Endodermal cell (in vitro differentiated cells): Measurements from ENCODE around the gene BICDL1. TPM values are rescaled to one million over a fixed set of nuclear protein-coding genes. Genes with fewer than 3 reads are reported as not detected.

Experiments used
- DNase-seq: peaks from one replicate; pipeline ENCODE4 v3.0.0-alpha.2; 2017
- H3K27ac ChIP-seq: 2 replicates; pipeline ENCODE4 v1.5.1; 2013; ENCODE audit warnings: mild to moderate bottlenecking, low read depth, low read length, moderate library complexity
- H3K27me3 ChIP-seq: 2 replicates; pipeline ENCODE4 v1.6.1; 2013; ENCODE audit warnings: mild to moderate bottlenecking, low read length, moderate library complexity; ENCODE audit not compliant: insufficient read depth, control insufficient read depth, poor library complexity, severe bottlenecking
- H3K36me3 ChIP-seq: 2 replicates; pipeline ENCODE4 v1.7.0; 2013; ENCODE audit warnings: mild to moderate bottlenecking, low read length, moderate library complexity; ENCODE audit not compliant: control insufficient read depth, insufficient read depth
- H3K4me1 ChIP-seq: one replicate; pipeline ENCODE4 v1.7.0; 2013; ENCODE audit warnings: low read length; ENCODE audit not compliant: control insufficient read depth, insufficient read depth
- H3K4me3 ChIP-seq: 2 replicates; pipeline ENCODE4 v1.5.1; 2013; ENCODE audit warnings: mild to moderate bottlenecking, low read length, moderate library complexity
- H3K9ac ChIP-seq: 2 replicates; pipeline ENCODE4 v1.6.1; 2013; ENCODE audit warnings: mild to moderate bottlenecking, low read length, moderate library complexity; ENCODE audit not compliant: poor library complexity, severe bottlenecking; ENCODE audit errors: extremely low read depth
- H3K9me3 ChIP-seq: 2 replicates; pipeline ENCODE4 v1.6.1; 2013; ENCODE audit warnings: mild to moderate bottlenecking, low read length, moderate library complexity; ENCODE audit not compliant: control insufficient read depth
- H3K27ac Mint-ChIP-seq: 2 replicates; pipeline ENCODE4 v1.8.0; 2020; ENCODE audit warnings: mixed read lengths
- H3K27me3 Mint-ChIP-seq: 2 replicates; pipeline ENCODE4 v1.8.0; 2021; ENCODE audit warnings: mild to moderate bottlenecking, mixed read lengths; ENCODE audit not compliant: insufficient read depth
- H3K36me3 Mint-ChIP-seq: 2 replicates; pipeline ENCODE4 v1.8.0; 2020; ENCODE audit warnings: low read depth, mixed read lengths
- H3K4me1 Mint-ChIP-seq: 2 replicates; pipeline ENCODE4 v1.8.0; 2020; ENCODE audit warnings: mixed read lengths
- H3K4me3 Mint-ChIP-seq: 2 replicates; pipeline ENCODE4 v1.8.0; 2020; ENCODE audit warnings: mild to moderate bottlenecking, moderate library complexity, mixed read lengths
- H3K9me3 Mint-ChIP-seq: 2 replicates; pipeline ENCODE4 v1.8.0; 2020; ENCODE audit warnings: mild to moderate bottlenecking, mixed read lengths
- CTCF ChIP-seq: fragments of 200-600 bp; sonication (generic); conservative IDR thresholded peaks from 2 replicates; pipeline ENCODE4 v1.5.0; 2021; ENCODE audit warnings: antibody characterized with exemption, mild to moderate bottlenecking
- WGBS, 2 experiments: methylation state at CpG; one replicate each; pipeline versions ENCODE4 v1.1.5 to v1.1.7; 2013; ENCODE audit warnings: missing lambda C conversion rate in 2 of 2, mixed read lengths in 1 of 2; ENCODE audit not compliant: insufficient coverage in 1 of 2, insufficient read length in 1 of 2; 5-methylcytosine and 5-hydroxymethylcytosine counted together
- total RNA-seq, 2 donors: library from RNA; stranded (reverse); fragmentation: NEBNext Ultra II Directional in 1 of 2; extraction: Animal tissue kit (Norgen Biotek cat#: 25700) in 1 of 2; gene quantifications; 2 replicates in 1 of 2; 3 replicates in 1 of 2; pipeline ENCODE4 v1.2.1, GENCODE V29; 2021

BICDL1 gene
- total RNA-seq, 2 donors from 2014 or later: 14.5 to 22.3 TPM

GRCh38 chr12:119998471-119999245 lies 9.6 kb downstream of the BICDL1 start:
- no peak overlapping the region for H3K4me3 ChIP-seq
- no peak for DNase-seq
- H3K9ac ChIP-seq: no peak overlapping the region
- no peaks in the 10 kb centered on the region for H3K4me1 ChIP-seq
- no peak overlapping the region for H3K27ac ChIP-seq
- H3K36me3 ChIP-seq: peaks cover 15% of the 10 kb centered on the region
- Mint-ChIP-seq H3K9me3 (no peaks in the 10 kb centered on the region), H3K27ac (no peak overlapping the region), H3K4me1 (no peaks in the 10 kb centered on the region), H3K4me3 (no peak overlapping the region), H3K36me3 (peaks cover 23% of the 10 kb centered on the region), H3K27me3 (no peaks in the 10 kb centered on the region)
- TF ChIP-seq CTCF: no peak
- H3K9me3 ChIP-seq: no peaks in the 10 kb centered on the region
- 92 to 94% methylated on average over 9 to 13 of the region's 13 CpGs for WGBS, 2 experiments
- H3K27me3 ChIP-seq: no peaks in the 10 kb centered on the region

GRCh38 chr12:120000556-120000955 lies 11.5 kb downstream of the BICDL1 start:
- no peaks in the 10 kb centered on the region for H3K27me3 Mint-ChIP-seq
- H3K4me3 Mint-ChIP-seq: no peak overlapping the region
- H3K9me3 Mint-ChIP-seq: no peaks in the 10 kb centered on the region
- WGBS, 2 experiments: 91 to 94% methylated on average over 3 of the region's 3 CpGs
- Histone ChIP-seq H3K4me1 (no peaks in the 10 kb centered on the region), H3K4me3 (no peak overlapping the region), H3K27ac (no peak overlapping the region), H3K27me3 (no peaks in the 10 kb centered on the region), H3K9me3 (no peaks in the 10 kb centered on the region), H3K9ac (no peak overlapping the region), H3K36me3 (peaks cover 15% of the 10 kb centered on the region)
- DNase-seq: no peak
- TF ChIP-seq CTCF: no peak
- H3K4me1 Mint-ChIP-seq: no peaks in the 10 kb centered on the region
- no peak overlapping the region for H3K27ac Mint-ChIP-seq
- H3K36me3 Mint-ChIP-seq: peaks cover 23% of the 10 kb centered on the region

- Histone ChIP-seq H3K36me3 (no peaks in the 10 kb centered on the region), H3K27me3 (no peaks in the 10 kb centered on the region), H3K4me1 (peaks cover 4% of the 10 kb centered on the region), H3K27ac (no peak overlapping the region), H3K9ac (no peak overlapping the region), H3K9me3 (no peaks in the 10 kb centered on the region), H3K4me3 (no peak overlapping the region)
- Mint-ChIP-seq H3K27me3 (no peaks in the 10 kb centered on the region), H3K36me3 (peaks cover 19% of the 10 kb centered on the region), H3K27ac (no peak overlapping the region), H3K4me3 (no peak overlapping the region), H3K9me3 (no peaks in the 10 kb centered on the region), H3K4me1 (peaks cover 22% of the 10 kb centered on the region)
- DNase-seq: no peak
- TF ChIP-seq CTCF: no peak
- WGBS, 2 experiments: 96 to 97% methylated on average over 2 of the region's 3 CpGs
Observed at GRCh38 chr12:120006258-120006975, 17.4 kb downstream of the BICDL1 start.
